Activated T-helper 1 cell treated with Interleukin-2 at 50 U/mL for 16 hours (primary cell): Measurements from ENCODE around the gene PLEKHA5.
"Not testable (repeated sequence)": the region's sequence is repeated elsewhere in the genome, so short reads cannot be mapped to it uniquely, and the experiment has no call there.

Source experiments
- DNase-seq: peaks from one replicate; pipeline ENCODE4 v3.0.0-alpha.2; 2020; ENCODE audit warnings: low read depth

Gene PLEKHA5

DNA sequence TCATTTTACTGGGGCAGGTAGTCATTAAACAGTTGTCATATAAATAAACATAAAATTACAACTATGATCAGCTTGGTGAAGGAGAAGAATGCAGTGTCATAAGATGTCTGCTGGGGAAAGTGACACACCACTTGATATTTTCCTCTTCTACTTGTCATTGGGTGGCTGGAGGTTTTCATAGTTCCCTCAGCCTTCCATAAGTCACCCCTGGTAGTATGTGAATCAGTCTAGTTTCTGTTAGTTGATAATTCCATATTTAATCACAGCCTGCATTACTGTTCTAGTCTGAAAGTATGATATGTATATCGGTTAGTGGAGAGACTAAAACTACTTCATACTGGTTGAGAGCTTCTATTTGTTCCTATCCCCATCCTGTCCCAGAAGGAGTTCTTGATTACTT, 38.2 kb downstream of the PLEKHA5 start:
- DNase-seq, result no peak

DNA sequence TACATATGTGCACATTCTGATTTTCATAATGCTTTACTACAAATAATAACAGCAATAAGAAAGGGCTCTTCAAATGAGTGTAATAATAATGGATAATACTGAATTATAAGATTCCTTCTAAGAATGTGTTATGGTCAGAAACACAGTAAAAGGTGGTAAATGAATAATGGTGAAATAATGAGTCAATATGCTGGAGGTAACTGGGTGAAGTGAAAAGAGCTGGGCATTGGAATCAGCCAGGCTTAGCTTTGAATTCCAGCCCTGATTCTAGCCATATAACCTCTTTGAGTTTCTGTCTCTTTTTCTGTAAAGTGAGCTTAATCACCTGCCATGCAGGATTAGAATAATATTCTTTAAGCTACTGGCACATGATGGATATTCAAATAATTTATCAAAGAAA, 39.1 kb downstream of the PLEKHA5 start:
- DNase-seq, result no peak

DNA sequence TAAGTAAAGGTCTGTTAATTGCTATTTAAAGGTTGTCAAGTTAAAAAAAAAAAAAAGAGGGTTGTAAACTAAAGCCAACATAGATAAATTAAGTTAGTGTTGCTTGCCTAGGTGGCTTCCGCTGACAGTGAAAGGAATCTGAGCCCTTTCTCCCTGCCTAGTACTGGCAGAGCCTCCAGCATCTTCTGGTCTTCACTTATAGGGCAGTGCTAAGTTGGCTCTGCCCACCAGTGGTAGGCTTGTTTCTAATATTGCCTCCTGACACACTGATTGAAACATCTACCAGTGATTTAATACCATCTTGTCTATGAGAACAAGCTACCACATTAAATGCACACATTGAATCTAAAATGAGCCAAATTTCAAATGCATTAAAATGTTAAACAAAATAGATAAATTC, 39.7 kb downstream of the PLEKHA5 start:
- DNase-seq, result no peak

DNA sequence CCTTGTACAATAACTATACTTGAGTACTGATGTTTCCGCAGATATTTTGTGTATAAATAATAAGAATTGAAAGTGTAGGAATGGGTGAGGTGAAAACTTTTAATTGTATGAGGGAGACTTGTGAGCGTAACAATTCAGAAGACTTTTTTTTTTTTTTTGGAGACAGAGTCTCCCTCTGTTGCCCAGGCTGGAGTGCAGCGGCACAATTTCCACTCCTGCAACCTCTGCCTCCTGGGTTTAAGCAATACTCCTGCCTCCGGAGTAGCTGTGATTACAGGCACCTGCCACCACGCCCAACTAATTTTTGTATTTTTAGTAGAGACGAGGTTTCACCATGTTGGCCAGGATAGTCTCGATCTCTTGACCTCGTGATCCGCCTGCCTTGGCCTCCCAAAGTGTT, 40.8 kb downstream of the PLEKHA5 start:
- not testable (repeated sequence) for DNase-seq

DNA sequence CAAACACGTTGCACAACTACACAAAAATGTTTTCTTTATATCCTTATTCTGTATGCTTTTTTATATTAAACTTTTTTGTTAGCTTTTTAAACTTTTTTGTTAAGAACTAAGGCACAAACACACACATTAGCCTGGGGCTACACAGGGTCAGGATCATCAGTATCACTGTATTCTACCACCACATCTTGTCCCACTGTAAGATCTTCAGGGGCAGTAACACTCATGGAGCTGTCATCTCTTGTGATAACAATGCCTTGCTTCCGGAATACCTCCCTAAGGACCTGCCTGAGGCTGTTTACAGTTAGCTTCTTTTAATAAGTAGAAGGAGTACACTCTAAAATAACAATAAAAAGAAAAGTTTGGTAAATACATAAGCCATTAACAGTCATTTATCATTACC, 42.2 kb downstream of the PLEKHA5 start:
- DNase-seq, result no peak

DNA sequence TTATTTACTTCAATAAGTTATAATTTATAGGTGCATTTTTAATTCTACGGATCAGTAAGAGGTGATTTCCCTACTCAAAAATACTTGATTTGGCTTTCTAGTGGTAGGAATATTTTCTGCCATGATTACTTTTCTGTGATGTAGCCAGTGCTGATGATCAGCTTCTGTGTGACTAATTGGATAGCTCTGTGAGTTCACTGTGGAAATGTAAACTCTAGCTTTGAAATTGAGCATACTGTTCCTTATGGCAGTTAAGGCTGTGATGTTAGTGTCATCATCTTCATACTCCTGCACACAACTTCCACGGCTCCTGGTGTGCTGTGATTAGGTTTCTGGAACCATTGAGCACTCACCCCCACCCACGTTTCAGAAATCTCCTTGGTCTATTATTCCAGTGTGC, 48.2 kb downstream of the PLEKHA5 start:
- no peak for DNase-seq

DNA sequence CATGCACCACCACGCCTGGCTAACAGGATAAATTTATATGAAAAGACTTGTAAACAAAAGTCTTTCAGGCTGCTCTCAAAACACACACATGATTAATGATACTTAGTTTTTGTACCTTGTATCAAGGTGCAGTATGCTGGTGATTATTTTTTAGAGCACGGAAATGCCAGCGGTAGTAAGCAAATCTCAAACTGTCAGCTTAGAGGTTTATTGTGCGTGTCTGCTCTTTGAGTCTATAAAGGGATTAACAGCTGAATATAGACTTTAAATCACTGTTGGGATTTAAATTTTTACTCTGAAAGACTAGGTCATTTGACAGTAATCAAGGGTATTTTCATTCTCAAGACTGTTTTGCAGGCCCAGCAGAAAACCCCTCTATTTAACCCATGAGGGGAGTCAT, 50.5 kb downstream of the PLEKHA5 start:
- no peak for DNase-seq

DNA sequence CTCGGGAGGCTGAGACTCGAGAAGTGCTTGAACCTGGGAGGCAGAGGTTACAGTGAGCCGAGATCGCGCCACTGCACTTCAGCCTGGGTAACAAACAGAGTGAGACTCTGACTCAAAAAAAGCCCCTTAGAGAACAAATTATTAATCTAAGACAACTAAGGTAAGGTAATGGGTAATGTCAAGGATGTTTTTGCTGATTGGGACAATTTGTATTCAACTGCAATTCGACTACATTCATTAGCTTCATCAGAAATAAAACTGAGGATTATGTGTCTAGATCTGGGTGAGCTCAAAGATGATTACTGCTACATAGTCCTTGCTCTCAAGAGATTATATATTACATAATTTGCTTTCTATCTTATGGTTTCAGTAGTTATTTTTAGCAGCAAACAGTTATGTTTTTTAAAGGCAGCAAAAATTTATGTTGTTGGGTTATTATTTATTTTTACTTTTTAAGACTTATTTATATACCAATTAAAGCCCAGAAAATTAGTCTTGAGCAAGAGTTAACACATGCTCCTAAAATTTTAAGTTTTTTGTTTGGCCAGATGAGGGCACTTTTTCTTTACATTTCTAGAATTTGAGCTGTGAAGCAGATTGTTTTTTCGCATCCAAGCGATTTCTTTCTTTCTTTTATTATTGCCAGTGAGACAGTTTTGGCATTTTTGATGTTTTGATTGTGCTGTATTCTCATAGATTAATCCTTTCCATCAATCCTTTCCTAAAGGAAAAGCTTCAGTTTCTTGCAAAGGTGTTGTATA, 52.3 kb downstream of the PLEKHA5 start:
- DNase-seq, result no peak

DNA sequence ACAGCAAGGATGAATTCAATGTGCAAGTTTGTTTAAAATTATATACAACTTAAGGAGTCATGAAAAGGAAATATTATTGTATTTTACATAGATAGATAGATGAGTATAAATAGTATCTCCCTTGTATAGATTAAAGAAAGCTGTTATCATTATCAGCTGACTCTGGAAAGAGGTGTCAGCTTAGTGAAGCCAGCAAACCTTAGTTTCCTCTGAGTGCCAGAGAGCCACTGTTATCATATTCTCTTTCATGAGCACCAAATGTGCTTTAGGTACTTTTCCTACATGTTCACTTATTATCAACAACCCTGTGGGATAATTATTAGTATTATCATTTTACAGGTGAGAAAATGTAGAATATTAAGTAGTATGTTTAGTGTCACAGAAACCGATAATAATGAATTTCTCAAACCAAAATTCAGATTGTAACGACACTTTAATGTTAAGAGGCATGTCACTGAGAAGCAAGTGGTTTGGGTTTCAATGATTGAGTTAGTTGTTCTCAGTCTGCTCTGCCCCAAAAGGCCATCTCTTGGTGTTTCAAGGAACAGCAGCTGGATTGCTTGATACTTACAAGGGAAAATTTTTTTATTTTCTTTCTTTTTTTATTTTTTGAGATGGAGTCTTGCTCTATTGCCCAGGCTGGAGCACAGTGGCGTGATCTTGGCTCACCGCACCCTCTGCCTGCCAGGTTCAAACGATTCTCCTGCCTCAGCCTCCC, 53.7 kb downstream of the PLEKHA5 start:
- DNase-seq, result no peak

DNA sequence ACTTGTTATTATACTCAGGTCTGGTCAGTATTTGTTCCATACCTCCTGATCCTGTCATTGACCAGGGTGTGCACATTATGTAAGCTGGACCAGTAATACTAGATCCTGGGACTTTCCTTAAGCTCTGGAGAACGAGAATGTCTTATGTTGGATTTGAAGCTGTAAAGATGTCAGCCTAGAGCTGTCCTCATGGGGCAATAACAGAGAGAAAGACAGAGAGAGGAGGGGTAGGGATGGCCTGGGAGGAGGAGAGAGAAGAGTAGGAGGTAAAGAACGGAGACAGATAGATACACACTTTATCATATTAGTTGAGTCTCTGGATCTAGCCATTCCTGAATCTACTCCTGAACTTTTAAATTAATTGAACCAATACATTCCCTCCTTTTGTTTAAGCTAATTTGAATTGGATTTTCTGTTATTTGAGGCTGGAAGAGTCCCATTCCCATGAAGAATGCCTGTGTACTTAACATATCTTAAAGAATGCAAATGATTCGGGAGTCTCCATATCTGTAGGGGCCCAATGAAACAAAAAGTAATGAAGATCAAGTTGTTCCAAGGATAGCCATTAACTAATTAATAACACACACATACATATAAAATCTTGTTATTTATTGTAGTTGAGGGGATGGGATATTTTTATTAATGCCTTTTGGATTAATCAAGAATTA, 55.9 kb downstream of the PLEKHA5 start:
- DNase-seq, result no peak

DNA sequence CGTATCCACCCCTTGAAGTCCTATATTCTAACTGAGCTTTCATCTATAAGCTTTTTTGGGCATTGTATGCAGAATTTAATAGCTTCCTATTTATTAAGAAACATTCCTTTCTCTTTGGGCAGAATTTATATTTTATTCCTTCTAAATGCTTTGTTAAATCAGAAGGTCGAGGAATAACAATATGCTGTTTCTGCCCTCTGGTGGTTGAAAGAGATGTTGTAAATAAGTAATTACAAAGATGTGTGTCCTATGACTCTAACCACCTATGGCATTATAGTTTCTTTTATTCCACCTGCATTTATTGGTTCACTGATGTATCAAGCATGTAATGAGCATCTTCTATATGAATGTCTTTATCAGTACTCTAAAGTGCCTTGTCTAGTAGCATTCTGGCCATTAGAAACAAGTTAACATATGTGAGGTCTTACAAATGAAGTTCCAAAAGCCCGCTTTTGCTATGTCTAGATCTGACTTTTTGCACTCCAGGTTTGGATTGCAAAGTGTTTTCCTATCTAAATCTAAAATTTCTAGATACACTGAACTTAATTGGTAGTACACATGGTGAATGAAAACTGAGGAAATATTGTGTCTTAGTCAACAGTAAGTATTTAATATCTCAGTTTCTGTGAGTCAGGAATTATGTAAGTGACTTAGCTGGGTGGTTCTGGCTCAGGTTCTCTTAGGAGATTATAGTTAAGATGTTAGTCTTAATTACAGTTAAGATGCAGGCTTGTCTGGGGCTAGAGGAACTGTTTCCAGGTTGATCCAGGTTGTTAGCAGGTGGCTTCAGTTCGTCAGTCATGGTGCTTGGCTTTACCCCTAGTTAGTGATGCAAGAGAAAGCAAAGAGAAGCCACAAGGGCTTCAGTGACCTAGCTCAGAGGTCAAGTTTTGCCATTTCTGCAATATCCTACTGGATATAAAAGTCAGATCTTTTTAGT, 57.5 kb downstream of the PLEKHA5 start:
- DNase-seq, result no peak

DNA sequence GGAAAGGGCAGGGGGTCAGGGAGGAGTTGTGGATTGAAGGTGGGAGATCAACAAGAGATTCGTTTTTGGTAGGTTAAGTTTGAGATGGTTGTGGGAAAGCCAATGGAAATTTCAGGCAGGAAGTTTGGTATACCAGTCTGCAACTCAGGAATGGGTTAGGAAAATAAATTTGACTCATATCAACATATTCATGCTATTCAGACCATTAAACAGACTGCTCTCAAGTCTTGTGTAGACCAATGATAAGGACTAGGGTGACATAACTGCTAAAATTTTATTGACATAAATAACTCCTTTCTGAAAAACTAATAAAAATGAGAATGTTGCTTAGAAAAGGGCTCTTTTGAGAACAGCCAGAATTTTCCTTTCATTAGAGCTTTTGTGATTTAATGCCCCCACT, 60.0 kb downstream of the PLEKHA5 start:
- DNase-seq, result no peak

DNA sequence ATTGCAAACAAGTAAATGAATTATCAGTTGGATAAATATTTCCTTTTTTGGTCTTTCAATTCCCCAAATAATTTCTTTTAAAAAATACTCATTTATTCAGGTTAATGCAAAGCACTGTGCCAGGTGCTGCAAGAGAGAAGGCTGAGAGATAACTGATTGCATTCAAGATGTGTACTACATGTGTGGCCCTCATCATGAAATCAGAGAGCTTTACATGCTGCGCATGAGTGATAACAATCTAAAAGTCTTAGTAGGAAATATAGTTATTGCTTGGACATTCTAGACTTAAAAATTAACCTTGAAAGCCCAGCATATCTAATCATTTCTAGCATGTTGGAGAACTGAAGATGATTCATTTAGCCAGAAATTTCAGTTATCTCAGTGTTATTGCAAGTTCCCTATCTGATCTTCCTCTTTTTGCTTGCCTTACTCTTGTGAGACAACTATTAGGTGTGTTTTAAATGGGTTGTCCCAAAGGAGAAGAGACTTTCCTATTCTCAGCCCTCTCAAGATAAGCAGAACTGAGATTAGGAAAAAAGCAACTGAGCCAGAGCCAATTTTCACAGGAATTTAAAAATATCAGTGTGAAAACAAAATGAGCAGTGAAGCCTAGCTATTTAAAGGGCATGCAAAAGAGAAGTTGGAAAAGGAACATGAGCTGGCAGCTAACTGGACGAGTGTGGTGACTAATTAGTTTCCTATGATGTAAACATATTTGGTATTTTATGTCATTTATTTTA, 60.9 kb downstream of the PLEKHA5 start:
- DNase-seq, result no peak

DNA sequence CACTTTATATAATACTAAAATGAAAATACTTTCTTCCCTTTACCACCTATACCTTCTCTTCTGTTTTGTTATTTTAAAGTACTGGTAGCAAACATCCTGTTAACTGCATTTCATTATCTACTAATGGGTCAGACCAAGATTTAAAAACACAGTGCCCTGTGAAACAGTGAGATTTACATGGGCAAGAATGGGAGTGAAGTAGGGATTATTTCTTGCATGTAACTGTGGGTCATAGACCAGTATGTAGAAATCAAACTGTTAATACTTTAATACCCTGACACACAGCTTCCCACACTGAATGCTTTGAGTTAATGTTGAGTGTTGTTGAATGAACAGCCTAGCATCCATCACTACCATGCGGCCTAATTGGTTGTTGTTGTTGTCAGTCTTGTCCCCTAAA, 61.6 kb downstream of the PLEKHA5 start:
- DNase-seq, result no peak

DNA sequence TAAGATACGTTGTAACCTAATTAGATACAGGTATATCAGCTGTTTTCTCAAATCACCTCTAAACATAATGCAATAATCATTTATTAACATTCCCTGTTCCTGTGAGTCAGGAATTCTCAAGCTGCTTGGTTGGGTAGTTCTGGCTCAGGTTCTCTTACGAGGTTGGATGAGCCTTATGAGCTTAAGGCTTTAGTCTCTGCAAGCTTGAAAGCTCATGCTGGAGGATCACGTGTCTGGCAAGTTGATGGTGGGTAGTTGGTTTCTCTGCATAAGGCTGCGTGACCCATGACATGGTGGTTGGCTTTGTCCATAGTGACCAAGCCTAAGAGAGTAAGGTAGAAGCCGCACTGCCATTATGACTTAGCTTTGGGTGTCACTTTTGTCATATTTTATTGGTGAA, 62.0 kb downstream of the PLEKHA5 start:
- no peak for DNase-seq

DNA sequence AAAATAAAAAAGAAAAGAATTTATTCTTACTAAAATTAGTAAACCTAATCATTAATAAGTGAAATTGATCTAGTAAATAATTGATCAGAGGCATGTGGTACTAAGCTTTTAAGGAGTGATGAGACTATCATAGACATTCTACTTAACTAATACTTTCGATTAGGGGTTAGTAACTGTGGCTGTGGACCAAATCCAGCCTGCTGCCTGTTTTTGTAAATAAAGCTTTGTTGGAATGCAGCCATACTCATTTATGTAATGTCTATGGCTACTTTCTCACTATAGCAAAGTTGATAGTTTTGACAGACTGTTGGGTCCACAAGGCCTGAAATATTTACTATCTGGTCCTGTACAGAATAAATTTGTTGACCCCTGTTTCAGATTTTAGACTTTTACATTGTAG, 63.2 kb downstream of the PLEKHA5 start:
- no peak for DNase-seq

DNA sequence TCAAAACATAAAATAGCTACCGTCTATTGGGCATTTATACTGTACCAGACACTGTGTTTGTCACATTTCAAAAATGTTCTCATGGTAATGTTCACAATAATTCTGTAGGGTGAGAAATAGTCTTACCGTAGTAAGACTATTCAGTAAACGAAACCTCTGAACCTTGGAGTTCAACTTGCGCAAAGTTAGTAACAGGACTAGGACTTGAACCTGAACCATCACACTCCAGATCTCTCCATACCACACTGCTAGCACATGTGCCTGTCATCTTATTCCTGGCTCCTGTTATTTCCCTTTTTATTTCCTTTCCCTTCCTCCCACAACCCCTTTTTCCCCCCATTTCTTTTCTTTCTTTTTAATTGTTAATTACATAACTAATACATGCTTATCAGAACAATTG, 65.4 kb downstream of the PLEKHA5 start:
- DNase-seq, result no peak

DNA sequence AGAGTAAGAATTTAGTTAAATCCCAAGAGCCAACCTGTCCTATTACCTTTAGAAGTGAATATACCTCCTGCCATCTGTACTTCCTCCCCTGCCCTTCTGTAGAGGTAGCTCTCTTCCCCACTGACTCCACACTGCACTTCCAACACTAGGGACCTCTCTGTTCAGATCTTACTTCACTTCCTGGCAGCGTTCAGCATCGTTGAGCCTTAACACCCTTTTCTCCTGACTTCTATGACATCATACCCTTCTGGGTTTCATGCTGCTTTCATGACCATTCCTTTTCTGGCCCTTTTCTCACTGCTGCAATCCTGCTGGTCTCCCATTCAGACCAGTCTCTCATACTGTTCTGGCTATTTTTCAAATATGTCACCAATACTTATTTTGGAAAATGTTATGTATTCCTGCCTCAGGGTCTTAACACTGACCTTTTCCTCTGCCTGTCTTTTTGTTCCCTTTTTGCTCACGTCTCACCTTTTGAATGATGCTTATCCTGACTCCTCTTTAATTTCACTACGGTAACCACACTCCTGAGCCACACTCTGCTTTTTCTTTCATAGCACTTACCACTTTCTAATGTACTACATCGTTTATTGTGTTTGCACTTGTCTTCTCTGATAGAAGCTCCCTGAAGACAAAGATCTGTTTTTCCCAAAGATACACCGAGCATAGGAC, 67.6 kb downstream of the PLEKHA5 start:
- no peak for DNase-seq

DNA sequence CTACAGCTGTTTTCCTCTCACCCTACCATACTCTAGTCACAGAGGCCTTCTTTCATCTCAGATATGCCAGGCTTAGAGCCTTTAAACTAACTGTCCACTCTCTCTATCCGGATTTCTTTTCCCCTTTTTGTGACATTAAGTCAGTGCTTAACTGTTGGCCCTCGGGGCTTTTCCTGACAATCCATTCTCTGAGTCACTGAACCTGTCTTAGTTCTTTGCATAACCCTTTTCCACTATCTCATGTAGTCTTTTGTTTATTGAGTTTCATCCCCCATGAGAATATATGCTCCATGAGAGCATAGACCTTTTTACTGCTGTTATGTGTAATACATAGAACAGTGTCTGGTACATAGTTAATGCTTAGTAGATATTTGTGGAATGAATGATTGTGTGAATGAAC, 68.7 kb downstream of the PLEKHA5 start:
- no peak for DNase-seq

DNA sequence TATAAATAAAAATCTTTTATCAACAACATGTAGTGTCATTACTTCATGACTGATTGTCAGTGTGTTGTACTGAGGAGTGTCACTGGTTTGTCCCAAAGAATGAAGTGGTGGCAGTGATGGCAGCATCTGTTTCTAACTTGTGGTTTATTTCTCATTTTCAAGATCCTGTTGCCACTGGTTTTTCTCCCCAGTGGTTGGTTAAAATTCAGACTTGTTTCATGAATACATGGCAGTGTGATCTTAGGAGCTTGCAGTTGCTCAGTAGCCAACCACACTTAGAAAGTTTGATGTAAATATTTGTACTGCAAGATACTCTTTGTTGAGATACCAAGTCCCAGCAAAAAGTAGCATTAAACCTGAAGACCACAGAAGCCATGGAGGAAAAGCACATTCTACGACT, 69.8 kb downstream of the PLEKHA5 start:
- DNase-seq, result no peak

DNA sequence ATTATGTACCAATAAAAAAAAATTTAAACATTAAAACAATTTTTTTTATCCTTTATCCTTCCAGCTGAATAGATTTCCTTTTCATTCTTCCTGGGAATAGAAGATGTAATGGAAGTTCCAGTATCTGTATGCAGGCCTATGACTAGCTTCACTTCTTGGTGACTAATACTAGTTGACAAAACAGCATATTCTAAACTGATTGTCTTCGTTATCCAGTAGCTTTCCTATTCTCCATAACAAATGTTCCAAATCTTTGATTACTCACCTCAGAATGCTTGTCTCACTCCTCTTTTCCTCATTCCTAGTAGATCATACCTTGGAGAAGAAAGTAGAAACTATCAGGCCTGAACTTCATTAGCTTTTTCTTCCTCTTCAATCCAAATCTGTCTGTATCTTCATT, 70.7 kb downstream of the PLEKHA5 start:
- no peak for DNase-seq
